AG08396 (cell line): ENCODE results near the gene SMPD3.
A peak's percentile ranks its signal among the peaks of the same experiment; 100 is the strongest.

Experiments
- DNase-seq: peaks from one replicate; pipeline ENCODE4 v3.0.0; 2012; ENCODE audit warnings: low spot score, mixed read lengths

Gene SMPD3

DNA sequence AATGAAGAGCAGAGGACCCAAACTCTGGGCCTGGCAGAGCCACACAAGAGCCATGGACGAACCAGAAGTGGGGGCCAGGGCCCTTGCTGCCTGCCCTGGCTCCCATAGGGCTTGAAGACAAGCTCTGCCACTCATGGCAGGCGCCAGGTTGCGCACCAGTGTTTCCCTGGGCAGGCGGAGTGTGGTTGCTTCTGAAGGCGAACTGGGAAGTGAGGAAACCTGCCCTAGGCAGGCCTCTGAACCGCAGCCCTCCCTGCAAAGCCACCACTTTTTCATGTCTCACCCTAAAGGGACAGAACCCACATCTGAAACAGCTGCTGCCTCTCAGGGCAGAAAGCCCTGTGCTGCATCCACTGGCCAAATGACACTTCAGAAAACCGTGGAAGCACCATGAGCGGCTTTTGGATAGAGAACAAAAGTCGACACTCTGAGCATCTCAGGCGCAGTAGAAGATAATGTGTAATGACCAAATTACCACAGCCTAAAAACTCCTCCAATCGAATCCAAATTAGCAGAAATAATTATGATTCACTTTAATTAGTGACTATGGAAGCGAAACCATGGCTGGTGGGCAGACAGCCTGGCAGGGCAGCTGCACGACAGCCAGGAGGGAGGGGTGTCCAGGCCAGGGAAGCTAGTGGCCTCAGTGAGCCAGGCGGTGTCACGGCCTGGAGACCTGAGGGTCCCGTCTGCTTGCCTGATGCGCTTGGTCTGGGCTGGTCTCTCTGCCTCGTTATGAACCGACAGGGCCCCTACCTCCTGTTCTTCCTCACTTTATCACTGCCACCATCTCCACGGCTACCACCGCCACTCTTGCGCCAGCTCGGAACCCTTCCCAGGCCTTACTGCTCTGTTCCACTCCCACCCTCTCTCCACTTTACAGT, 78.4 kb downstream of the SMPD3 start:
- no peak for DNase-seq

DNA sequence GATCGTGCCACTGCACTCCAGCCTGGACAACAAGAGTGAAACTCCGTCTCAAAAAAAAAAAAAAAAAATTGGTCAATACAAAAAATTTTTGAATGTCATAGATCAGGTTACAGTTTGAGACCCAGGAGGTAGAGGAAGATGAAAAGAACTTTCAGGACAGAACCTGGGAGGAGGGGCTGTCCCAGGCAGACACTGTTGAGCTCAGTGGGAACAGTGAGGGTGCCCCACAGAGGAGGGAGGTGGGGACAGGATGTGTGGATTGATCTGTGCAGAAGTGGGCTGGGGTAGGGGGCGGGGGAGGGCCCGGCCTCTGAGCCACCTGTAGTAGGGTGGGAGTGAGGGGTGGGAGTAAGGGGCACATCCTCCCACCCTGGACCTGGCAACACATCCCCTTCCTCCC, 79.1 kb downstream of the SMPD3 start:
- DNase-seq = no peak

DNA sequence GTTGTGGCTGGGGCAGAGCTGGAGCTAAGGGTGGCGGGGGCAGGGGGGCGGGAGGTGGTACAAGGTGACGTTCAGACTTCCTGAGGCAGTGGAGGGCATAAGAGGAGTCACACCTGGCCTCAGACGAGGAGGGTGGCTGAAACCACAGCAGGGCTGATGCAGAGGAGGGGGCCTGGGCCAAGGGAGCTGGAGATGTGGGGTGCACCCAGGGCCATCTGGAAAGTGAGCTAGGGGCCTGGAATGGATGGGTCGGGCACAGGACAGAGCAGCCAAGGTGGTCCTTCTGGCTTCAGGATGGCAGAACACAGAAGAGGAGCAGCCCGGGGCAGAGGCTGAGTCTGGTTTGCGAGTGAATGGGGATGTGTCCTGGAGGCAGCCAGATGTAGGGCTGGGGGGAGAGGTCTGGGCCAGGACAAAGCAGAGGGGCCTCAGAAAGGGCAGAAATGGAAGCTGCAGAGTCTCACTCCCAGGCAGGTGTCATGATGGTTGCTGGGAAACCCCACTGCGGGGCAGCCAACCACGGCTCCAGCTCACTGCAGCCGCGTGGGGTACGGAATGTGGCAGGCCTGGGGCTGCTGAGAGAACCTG, 79.9 kb downstream of the SMPD3 start:
- no peak for DNase-seq

DNA sequence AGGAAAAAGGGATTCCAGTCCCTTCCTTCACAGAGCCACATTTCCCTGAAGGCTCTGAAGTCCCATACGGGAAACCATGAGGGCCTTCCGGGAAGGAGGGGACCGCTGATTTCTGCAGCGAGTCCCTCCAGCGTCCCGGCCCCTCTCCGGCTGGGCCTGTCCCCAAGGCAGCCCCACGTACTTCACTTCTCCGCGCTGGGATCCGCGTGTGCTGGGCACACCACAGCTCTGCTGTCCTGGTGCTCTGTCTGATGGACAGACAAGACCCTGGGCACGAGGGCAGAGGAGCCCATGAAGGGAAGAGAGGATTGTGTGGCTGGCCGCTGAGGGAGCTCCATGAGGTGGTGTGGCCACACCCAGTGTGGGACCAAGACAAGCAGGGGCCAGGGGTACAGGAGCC, 80.4 kb downstream of the SMPD3 start:
- DNase-seq = no peak

DNA sequence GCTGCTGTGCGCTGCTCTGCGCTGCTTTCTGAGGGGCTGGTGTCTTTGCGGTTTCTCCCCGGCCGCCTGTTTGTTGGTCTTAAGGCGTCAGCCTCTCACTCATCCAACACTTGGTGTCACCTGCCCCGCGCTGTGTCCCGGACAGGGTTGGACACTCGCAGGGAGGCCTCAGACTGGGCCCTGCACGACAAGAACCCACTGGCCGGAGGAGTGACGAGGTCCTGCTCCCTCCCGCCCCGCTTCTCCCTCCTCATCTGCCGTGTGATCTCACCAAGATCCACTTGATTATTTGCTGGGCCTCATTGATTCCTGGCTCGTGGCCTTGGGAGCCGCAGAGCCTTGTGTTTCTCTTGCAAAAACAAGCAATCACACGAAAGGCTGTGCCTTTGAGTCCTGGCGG, 80.9 kb downstream of the SMPD3 start:
- no peak for DNase-seq

DNA sequence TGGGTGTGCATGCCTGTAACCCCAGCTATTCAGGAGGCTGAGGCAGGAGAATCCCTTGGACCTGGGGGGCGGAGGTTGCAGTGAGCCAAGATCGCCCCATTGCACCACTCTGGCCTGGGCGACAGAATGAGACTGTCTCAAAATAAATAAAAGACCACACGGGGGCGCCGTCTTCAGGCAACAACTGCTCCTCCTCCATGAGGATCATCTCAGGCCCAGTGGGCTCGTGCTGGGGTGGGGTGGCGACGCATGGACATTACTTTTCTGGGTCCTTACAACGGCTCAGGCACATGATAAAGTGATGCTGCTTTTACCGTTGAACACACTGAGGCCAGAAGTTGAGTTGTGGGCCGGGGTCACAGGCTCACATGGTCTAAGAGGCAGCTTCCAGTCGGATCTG, 81.3 kb downstream of the SMPD3 start:
- DNase-seq = peak; percentile 69

DNA sequence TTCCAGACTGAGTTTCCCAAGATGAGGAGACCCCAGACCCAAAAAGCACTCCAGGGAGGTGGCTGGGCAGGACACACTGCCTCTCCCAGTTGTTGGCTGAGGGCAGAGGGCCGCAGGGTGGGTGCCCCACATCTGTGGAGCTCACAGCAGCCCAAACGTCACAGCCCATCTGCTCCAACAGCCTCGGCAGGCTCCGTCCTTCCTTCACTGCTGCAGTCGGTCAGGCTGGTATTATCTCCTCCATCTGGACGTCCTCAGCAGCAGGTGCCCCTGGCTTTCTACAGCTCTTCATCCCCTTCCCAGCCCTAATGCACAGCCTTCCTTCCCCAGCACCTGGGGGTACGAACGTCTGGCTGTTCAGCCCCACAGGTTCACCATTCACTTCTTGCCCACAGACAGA, 82.2 kb downstream of the SMPD3 start:
- no peak for DNase-seq

DNA sequence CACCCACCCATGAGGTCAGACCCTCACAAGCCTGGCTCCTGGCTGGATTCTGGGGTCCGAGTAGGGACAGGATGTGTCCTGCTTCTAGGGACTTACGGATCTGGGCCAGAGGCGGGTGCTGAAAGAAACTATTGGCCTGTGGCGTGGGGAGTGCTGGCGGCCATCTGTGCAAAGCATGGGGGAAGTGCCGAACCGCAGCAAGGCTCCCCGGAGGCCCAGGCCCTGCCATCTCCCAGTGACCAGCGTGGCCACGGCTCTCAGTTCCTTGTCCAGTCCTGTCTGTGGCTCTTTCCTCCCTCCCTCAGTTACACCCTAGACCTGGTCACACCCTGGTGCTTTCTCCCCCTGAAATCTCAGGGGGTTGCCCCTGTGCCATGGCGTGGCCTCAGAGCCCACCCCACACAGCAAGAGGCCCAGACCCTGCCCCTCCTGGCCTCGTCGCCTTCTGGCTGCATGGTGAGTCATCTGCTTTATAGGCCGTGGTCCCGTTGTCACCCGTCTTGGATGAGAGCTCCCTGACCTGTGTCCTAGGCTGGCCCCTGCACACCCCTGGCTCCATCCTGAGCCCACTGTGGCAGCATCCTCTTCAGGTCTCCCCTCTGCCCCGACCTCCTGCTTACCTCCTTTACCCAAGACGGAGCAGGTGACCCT, 83.0 kb downstream of the SMPD3 start:
- no peak for DNase-seq

DNA sequence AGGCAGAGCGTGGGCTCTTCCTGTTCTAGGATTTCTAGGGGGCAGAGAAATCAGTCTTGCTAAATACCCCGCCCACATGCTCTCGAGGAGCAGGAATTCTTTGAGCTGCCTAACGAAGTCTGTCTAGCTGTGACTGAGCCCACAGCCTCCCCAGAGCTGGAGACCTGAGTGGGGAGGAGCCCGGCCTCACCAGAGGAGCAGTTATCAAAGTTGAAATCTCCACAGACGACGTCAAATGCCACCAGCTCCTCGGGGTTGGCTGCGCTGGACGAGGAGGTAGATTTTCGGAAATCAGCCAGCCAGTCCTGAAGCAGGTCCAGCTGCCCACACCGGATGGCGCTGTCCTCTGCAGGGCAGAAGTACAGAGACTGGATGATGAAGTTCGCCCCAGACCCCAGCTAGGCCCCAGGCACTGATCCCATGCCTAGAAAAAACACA, 83.7 kb downstream of the SMPD3 start:
- no peak for DNase-seq

DNA sequence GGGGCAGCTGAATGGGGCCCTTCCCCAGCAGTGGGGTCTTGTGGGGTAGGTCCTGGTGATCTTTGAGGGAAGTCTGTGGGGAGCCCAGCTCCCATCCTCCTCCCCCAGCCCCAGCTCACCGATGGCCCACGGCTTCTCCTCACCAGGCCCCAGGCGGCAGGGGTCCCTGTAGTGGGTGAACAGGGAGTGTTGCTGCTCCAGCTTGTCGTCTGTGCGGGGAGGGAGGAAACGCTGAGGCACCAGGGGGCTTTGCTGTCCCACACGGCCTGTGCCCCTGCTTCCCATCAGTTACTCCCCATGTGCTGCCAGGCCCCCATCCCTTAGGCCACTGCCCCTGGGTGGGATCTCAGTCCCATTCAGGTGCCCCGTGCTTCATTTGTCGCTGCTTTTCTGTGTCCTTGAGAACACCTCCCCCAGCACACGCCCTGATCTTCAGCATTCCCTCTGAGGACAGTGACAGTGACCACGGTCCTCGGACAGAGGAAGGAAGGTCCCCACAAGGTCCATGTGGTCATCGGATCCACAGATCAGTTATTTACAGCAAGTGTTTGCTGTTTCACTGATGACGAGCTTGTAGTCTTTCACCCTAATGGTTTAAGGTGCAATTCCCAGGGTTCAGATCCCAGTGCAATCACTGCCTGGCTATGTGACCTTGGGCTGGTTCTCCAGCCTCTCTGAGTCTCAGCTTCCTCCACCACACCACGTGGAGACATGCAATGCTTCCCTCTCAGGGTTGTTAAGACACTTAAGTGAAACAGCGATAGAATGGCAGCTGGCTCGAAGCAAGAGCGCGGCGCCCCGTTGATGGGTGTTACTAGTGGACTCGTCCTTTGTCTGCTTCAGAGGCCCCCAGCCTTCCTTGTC, 84.4 kb downstream of the SMPD3 start:
- no peak for DNase-seq

DNA sequence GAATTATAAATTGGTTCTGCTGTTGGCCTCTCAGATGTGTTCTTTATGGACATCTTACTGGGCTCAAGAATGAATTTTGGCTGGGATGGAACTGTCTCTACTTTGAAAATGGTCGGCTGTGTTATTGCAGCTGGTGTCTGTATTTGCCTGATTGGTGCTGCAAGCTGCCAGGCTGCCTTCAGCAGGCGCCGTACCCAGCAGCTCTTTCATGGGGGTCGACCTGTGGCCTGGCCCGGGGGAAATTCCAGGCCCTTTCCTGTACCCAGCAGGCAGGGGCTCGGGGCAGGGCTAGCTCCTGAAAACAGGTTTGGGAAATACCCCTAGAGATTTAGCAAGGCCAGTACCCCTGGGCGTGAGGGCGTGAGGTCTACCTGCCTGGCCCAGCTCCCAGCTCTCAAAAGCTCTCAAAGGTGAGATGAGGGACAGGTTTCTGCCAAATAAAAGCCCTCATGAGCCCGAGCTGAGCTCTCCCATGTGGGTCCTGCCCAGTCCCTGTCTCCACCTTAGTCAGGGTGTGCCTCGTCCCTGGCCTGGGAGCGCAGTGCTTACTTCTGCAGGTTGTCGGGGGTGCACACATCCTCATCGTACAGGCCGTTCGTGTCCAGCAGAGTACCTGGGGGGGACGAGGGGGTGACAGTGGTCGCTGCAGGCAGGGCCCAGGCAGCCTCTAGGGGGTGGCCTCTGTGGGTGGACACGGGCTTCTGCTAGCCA, 85.2 kb downstream of the SMPD3 start:
- DNase-seq = no peak

DNA sequence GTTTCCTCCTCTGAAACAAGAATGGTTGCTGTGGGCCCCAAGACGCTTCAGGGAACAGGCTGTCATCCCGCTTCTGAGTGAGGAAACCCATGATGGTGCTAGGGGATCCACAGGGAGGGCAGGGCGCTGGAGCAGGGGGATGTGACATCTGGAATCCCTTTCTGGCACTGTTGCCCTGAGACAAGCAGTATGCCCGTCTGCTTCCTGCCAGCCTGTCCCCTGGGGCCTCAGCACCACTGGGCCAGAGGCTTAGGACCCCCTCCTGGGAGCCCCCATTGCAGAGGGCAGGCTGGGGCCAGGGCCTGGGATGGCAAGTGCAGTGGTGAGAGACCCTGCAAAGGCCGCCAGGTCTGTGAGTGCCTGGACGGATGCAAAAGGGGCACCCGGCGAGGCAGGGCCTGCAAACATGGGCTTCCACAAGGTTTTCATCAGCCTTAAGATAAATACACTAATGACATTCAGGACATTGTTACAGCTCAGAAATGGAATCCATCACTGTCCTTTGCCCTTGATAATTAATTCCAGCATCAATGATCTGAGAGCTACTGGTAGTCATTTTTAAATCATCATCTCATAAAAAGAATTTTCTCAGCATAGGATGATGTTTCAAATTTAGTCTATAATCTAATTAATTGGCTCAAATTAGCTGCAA, 85.9 kb downstream of the SMPD3 start:
- no peak for DNase-seq

DNA sequence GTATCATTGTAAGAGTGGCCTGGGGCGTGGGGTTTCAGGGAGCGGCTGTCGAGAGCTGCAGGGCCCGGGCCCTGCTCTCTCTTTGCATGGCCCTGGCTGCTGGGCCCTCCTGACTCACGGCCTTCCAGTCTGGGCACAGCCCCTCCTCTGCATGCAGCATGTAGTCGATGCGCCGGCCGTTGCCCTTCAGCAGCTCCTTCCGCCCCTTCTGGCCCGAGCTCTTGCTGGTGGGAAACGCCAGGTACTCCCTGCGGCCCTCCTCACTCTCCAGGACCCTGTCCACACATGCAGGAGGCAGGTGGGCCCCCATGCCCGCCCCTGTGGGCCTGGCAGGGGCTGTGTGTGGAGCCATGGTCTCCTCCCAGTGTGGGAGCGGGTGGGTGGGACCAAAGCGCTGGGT, 86.8 kb downstream of the SMPD3 start:
- DNase-seq = no peak

DNA sequence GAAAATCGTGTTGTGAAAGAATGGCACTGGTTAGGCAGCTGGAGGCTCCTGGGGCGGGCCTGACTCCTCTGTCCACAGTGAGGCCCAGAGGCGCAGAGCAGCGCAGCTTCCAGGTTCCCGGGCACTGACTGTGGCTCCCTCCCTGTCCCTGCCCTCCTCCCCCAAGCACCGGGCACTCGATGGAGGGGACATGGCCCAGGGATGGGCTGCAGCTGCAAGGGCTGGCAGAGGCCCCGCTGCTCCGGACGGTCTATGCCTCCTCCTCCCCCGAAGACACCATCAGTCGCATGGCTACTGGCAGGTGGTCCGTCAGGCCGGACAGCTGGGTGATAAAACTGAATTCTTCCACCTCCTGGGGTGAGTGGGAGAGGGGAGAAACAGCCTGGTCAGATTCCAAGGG, 87.4 kb downstream of the SMPD3 start:
- no peak for DNase-seq

DNA sequence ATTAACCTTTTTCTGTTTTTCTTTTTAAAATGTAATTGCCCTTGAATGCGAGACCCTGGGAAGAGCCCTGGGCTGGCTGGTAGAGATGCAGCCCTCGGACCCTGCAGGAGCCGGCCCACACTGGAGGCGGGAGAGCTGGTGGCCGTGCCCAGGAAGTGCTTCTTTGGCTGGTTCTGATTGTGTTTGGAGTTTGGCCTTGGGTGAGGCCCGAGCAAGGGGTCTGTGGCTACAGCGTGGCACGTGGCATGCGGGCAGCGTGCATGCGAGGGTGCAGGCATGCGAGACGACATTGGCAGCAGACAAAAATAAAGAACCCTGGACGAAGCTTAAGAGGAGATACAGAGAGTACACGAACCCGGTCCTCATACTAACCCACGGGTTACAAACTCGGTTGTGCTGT, 87.8 kb downstream of the SMPD3 start:
- DNase-seq = no peak

DNA sequence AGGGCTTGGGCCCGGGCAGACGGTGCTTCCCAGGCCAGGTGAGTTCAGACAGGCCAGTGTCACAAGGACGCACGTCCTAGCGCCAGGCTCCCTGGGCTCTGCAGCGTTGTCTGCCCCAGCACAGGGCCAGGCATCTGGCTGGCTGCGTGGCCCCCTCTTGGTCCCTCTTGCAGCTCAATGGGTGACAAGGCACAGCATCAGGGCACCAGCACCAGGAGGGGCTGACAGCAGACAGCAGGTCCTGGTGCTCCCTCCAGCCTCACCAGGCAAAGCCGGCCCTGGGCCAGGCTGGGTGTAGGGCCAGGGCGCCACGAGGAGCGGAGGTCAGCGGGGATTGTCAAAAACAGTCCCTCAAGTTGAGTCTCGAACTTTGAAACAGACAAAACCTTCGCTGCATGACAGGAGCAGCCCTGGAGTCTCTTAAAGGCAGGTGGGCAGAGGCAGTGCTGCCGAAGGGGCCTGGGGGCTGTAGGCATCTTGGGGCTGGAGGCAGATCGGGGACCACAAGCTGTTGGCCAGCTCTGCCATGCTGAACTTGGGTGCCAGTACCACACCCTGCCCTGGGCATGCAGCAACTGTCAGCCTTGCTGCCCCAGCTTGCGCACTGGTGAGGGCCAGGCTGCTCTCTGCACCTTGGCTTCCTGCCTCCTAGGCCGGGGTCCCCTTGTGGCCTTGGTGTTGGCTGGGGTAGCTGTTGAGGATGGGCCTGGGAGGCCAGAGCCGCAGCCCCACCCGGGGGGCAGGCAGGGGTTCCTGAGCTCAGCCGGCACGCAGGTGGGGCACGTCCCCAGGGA, 88.7 kb downstream of the SMPD3 start:
- no peak for DNase-seq

DNA sequence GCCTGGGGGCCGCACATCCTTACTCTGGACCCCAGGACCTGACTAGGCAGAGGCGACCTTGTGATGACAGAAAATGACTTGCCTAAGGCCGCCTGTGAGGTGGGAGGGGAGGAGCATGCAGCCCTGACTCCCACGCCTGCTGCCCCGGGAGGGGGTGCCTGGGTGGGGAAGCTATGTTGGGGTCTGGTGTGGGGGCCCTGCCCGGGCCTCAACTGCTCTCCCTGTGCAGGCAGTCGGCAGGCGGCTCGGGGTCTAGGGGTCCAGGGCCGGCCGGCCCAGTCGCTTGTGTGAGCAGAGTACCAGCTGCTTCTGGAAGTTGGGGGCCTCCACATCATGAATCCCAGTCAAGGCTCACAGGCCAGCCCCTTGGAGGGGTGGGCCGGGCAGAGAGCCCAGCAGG, 89.4 kb downstream of the SMPD3 start:
- DNase-seq = no peak

DNA sequence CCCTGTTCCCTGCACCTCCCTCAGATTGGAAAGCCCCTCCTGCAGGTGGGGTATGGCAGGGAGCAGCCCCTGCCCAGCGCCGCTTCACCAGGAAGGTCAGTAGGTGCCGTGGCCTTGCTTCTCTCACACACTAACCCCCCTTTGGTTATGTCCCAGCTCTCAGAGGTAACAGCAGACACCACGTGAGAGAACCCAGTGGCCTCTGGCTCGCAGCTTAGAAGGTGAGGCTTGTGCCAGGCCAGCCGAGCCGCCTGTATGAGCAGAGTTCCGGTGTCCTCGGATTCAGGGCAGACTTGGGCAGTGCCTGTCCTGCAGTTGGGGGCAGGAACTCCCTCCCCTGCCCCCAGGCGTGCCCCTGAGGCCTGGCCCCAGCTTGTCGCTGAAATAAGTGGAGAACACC, 90.4 kb downstream of the SMPD3 start:
- no peak for DNase-seq

DNA sequence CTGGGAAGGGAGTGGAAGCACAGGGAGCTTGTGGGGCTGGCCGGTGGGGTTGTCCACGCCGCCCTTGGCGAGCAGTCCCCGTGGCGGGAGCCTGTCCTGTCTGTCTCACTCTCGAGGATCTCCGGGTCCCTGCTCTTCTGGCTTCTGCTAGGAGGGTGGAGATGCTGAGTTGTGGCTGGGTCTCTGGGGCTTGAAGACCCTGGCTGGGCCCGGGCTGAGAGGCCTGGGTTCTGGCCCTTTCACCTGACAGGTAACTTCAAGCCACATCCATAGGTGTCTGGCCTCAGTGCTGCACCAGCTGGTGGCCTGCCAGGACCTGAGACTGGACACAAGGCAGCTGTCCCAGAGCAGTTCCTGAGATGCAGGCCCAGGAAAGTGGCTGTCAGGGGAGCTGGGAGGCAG, 90.8 kb downstream of the SMPD3 start:
- DNase-seq = no peak

DNA sequence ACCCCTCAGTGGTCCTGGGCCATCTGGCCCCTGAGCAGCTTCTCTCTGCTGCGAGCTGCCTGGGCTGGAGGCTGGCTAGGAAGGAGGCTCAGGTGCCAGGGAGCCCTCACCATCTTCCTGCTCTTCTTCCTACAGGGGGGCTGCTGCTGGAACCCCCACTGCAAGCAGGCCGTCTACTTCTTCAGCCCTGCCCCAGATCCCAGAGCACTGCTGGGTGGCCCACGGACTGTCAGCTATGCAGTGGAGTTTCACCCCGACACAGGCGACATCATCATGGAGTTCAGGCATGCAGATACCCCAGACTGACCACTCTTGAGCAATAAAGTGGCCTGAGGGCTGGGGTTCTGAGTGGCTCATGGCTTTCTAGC, 91.4 kb downstream of the SMPD3 start:
- no peak for DNase-seq
